ENCODE results near the gene CIDEA. TPM values are rescaled to one million over a fixed set of nuclear protein-coding genes. Genes with fewer than 3 reads are reported as not detected.
"Not testable (repeated sequence)": the region's sequence is repeated elsewhere in the genome, so short reads cannot be mapped to it uniquely, and the experiment has no call there.

Gene CIDEA, protein sequence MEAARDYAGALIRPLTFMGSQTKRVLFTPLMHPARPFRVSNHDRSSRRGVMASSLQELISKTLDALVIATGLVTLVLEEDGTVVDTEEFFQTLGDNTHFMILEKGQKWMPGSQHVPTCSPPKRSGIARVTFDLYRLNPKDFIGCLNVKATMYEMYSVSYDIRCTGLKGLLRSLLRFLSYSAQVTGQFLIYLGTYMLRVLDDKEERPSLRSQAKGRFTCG
- total RNA-seq = not detected in 2 replicates
- not detected in 2 replicates for polyA plus RNA-seq

DNA sequence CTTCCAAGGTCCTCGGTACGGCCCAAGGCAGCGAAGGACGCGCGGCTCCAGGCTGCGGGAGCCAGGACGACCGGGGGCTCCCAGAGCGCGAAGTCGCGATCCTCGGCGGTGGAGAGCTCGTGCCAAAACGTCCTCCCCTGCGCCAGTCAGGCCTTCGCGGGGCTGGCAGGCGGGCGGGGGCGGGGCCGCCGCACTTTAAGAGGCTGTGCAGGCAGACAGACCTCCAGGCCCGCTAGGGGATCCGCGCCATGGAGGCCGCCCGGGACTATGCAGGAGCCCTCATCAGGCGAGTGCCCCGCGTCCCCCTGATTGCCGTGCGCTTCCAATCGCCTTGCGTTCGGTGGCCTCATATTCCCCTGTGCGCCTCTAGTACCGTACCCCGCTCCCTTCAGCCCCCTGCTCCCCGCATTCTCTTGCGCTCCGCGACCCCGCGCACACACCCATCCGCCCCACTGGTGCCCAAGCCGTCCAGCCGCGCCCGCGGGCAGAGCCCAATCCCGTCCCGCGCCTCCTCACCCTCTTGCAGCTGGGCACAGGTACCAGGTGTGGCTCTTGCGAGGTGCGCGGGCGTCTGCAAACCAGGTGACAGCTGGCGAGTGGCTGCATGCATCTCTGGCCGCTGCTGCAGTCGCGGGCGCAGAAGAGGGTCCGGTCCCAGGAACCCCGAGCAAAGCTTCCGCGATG is at the start of gene CIDEA:
CIDEA (plus strand) TSS at position 226 of the 684 bp plus-strand sequence; CDS start at position 249, 23 bp downstream.
- DNase-seq (ENCODE audit: low read depth in 1 of 2, low spot score in 1 of 2) = peak; percentile 35 to 64
- TF ChIP-seq, protein P1, sequence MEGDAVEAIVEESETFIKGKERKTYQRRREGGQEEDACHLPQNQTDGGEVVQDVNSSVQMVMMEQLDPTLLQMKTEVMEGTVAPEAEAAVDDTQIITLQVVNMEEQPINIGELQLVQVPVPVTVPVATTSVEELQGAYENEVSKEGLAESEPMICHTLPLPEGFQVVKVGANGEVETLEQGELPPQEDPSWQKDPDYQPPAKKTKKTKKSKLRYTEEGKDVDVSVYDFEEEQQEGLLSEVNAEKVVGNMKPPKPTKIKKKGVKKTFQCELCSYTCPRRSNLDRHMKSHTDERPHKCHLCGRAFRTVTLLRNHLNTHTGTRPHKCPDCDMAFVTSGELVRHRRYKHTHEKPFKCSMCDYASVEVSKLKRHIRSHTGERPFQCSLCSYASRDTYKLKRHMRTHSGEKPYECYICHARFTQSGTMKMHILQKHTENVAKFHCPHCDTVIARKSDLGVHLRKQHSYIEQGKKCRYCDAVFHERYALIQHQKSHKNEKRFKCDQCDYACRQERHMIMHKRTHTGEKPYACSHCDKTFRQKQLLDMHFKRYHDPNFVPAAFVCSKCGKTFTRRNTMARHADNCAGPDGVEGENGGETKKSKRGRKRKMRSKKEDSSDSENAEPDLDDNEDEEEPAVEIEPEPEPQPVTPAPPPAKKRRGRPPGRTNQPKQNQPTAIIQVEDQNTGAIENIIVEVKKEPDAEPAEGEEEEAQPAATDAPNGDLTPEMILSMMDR (IDR thresholded peaks at IDR 0.05; ENCODE audit: low read depth, low read length) = no peak

DNA sequence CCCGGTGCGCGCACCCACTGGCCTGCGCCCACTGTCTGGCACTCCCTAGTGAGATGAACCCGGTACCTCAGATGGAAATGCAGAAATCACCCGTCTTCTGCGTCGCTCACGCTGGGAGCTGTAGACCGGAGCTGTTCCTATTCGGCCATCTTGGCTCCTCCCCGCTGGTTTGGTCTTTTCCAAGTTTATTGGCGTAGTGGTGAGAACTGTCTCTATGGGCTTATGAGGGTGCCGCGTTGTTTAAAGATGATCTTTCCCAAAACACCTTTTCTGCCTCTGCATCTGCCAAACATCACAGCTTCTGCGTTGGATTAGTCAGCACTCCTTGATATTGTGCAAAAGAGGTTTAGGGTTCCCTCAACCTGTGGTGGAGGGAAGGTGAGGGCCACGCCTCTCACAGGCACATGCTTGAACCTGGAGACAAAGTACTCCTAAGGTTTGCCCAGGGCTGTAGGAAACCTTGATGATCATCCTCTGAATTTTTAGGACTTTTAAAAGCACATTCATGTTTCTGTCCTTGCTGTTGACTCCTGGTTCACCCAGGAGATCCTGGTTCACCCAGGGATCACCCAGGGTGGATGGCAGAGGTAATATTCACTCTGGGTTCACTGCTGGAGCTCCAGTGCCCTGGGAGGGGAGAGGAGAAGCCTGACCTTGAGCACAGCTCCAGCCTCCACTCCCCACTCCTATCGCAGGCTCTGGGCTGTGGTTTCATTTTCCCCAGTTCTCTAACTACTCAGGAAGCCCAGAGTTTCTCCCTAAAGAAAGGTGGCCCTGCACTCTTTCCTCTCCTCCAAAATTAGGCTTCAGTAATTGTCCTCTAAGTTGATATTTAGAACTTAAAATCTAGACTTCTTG is 45.6 kb upstream of the CIDEA start:
- H3K36me3 ChIP-seq; H3K4me3 ChIP-seq; DNase-seq (ENCODE audit: low read depth in 1 of 2, low spot score in 1 of 2); H3K27me3 ChIP-seq; H3K4me1 ChIP-seq (ENCODE audit: low read depth); H3K9me3 ChIP-seq (ENCODE audit: low read depth); H3K27ac ChIP-seq: not testable (repeated sequence)

More for the DNA sequence above, at the start of gene CIDEA:
- Histone ChIP-seq H3K4me3 (peak within 1 kb of the TSS; percentile 33), H3K4me1 (ENCODE audit: low read depth) (peaks cover 3% of the 10 kb centered on the region), H3K36me3 (no peaks in the 10 kb centered on the region), H3K27ac (no peak within 1 kb of the TSS), H3K9me3 (ENCODE audit: low read depth) (no peaks in the 10 kb centered on the region), H3K27me3 (peaks cover 86% of the 10 kb centered on the region)

- DNase-seq (ENCODE audit: low read depth in 1 of 2, low spot score in 1 of 2); H3K36me3 ChIP-seq; H3K27ac ChIP-seq; H3K9me3 ChIP-seq (ENCODE audit: low read depth); H3K4me1 ChIP-seq (ENCODE audit: low read depth); H3K27me3 ChIP-seq; H3K4me3 ChIP-seq: not testable (repeated sequence)
Measured at GRCh38 chr18:12212308-12212707, 41.9 kb upstream of the CIDEA start.

DNA sequence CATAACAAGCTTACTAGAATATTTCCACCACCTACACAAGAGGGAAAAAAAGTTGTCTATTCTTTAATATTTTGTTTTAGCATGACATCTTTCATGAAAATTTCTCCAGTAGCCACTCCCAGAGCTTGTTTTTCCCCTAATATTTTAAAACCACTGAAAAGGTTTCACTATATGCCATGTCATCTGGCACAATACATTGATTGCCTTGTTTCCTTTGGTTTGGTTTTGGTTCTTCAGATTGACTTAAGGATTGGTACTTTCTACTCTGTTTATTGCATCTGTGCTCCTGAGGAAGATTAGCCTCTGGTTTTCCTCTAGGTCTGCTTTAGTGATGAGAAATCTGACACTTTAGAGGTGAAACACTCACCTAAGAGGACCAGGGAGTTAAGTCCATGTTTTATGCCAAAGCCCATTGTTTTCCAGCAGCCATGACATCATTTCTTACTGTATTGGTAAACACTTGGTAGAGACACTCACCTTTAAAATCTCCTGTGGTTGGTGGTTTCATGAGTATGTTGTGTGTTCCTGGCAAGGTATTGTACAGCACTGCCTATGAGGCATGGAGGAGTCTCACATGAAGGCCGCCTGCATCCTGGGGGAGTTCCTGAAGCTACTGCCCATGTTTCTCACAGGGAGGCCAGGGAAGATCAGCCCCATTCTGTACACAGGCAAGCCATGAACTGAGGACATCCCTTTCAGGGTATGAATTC is 39.7 kb upstream of the CIDEA start:
- H3K27me3 ChIP-seq; H3K4me1 ChIP-seq (ENCODE audit: low read depth); DNase-seq (ENCODE audit: low read depth in 1 of 2, low spot score in 1 of 2); H3K36me3 ChIP-seq; H3K4me3 ChIP-seq; H3K9me3 ChIP-seq (ENCODE audit: low read depth); H3K27ac ChIP-seq: not testable (repeated sequence)

GRCh38 chr18:12216471-12216870 is 37.7 kb upstream of the CIDEA start:
- H3K4me1 ChIP-seq (ENCODE audit: low read depth); H3K36me3 ChIP-seq; H3K27ac ChIP-seq; H3K27me3 ChIP-seq; H3K9me3 ChIP-seq (ENCODE audit: low read depth); DNase-seq (ENCODE audit: low read depth in 1 of 2, low spot score in 1 of 2); H3K4me3 ChIP-seq: not testable (repeated sequence)

DNA sequence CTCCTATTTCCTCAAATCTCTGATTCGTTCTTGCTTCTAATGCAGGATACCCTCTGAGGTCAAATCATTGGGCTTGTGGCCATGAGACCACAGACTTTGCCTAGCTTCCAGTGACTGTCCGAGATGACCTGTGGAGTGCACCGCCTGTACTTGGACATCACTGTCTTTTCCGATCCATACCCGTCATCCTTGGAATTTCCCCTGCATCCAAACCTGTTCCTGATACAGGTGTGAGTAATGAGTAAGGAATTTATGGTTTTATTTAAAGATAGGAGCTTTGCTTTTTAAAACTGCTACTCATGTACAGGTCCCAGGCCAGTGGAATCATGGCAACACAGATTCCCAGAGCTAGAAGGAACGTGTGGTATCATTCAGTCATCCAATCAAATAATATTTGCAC is 35.6 kb upstream of the CIDEA start:
- DNase-seq (ENCODE audit: low read depth in 1 of 2, low spot score in 1 of 2); H3K27me3 ChIP-seq; H3K4me1 ChIP-seq (ENCODE audit: low read depth); H3K36me3 ChIP-seq; H3K9me3 ChIP-seq (ENCODE audit: low read depth); H3K27ac ChIP-seq; H3K4me3 ChIP-seq: not testable (repeated sequence)

DNA sequence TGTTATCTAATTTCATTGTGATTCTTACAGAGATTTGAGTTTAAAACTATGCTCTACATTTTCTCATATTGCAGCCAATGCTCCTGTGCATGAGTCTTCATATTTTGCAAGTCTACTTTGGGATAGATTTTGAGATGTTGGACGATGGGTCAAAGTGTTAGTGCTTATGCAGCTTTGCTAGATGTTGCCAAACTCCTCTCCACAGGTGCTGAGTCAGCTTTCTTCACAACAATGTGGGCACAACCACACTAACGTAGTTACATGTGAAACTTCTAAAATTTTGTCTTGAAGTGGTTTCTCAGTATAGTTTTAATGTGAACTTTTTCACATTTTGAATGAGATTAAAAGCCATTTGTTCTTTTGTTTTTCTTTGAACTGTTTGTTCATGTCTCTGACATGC is 32.1 kb upstream of the CIDEA start:
- not testable (repeated sequence) for H3K27ac ChIP-seq; DNase-seq (ENCODE audit: low read depth in 1 of 2, low spot score in 1 of 2); H3K27me3 ChIP-seq; H3K4me3 ChIP-seq; H3K36me3 ChIP-seq; H3K9me3 ChIP-seq (ENCODE audit: low read depth); H3K4me1 ChIP-seq (ENCODE audit: low read depth)

DNA sequence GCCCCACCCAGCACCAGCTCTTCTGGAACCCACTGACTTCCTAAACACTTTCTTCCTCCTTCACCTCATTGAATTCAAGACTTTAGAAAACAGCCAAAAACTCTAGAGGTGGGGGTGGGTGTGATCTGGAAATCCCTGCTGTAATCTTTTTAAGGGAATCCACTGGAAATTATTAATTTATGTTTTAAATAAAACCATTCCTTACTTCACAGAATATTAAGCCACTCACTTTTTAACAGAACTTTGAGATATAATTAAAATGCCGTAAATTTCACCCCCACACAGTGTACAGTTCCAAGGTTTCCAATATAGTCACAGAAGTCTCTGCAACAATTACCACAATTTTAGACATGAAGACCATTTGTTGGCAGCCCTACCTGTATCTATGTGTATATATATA is 30.8 kb upstream of the CIDEA start:
- H3K4me1 ChIP-seq (ENCODE audit: low read depth); H3K4me3 ChIP-seq; H3K27ac ChIP-seq; DNase-seq (ENCODE audit: low read depth in 1 of 2, low spot score in 1 of 2); H3K9me3 ChIP-seq (ENCODE audit: low read depth); H3K27me3 ChIP-seq; H3K36me3 ChIP-seq: not testable (repeated sequence)

DNA sequence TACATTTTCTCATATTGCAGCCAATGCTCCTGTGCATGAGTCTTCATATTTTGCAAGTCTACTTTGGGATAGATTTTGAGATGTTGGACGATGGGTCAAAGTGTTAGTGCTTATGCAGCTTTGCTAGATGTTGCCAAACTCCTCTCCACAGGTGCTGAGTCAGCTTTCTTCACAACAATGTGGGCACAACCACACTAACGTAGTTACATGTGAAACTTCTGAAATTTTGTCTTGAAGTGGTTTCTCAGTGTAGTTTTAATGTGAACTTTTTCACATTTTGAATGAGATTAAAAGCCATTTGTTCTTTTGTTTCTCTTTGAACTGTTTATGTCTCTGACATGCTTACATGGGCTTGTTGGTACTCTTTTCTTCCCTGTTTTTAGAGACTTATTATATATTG is 27.4 kb upstream of the CIDEA start:
- DNase-seq (ENCODE audit: low read depth in 1 of 2, low spot score in 1 of 2); H3K27me3 ChIP-seq; H3K36me3 ChIP-seq; H3K27ac ChIP-seq; H3K4me1 ChIP-seq (ENCODE audit: low read depth); H3K9me3 ChIP-seq (ENCODE audit: low read depth); H3K4me3 ChIP-seq: not testable (repeated sequence)

DNA sequence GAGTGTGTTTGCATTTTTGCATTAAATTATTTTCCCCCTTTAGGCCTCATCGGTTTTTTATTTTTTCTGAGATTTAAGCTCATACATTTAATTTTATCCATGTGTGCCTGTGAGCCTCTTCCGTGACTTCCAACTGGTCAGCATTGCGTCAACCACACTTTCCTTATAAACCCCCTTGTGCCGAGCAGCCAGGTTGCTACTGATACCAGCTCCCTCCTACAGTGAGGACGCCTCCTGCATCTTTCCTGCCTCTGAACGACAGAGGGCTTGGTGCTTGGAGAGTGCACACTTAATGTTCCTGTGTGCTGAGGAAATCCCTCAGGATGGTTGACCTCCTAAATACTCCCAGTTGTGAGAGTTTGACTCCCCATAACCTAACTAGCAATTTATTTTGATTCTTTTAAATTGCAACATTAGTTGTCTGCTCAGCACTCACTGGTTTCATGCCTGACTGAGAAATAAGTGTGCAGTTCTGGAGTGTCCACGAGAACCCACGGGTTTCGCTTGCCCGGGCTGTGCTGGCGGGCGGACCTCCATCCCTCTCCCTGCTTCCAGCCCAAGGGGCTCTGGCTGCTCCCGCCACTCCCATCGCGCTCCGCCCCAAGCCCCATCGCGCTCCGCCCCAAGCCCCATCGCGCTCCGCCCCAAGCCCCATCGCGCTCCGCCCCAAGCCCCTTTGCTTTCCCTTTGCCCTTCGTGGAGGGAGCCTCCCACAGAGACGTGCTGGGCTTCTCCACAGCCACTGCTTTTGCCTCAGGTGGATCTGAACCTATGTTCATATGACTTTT is 26.6 kb upstream of the CIDEA start:
- not testable (repeated sequence) for H3K4me1 ChIP-seq (ENCODE audit: low read depth); H3K9me3 ChIP-seq (ENCODE audit: low read depth); H3K4me3 ChIP-seq; H3K27ac ChIP-seq; H3K27me3 ChIP-seq; H3K36me3 ChIP-seq; DNase-seq (ENCODE audit: low read depth in 1 of 2, low spot score in 1 of 2)

DNA sequence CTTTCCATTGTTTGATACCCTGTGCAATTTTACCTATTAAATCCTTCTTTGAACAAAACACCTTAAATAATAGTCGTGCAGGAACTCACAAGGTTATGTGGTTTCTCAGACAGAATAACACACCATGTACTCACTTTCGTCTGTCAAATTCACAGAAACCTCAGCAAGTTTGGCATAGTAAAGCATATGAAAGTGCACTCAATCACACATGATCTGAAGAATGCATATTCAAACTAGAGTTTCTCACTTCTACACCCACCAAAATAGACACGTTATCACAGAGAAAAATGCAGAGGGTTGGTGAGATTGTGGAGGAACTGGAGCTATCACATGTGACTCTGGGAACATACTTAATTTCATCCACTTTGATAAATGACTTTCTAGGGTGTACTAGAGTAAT is 25.9 kb upstream of the CIDEA start:
- H3K27ac ChIP-seq; H3K27me3 ChIP-seq; H3K9me3 ChIP-seq (ENCODE audit: low read depth); DNase-seq (ENCODE audit: low read depth in 1 of 2, low spot score in 1 of 2); H3K4me3 ChIP-seq; H3K4me1 ChIP-seq (ENCODE audit: low read depth); H3K36me3 ChIP-seq: not testable (repeated sequence)

DNA sequence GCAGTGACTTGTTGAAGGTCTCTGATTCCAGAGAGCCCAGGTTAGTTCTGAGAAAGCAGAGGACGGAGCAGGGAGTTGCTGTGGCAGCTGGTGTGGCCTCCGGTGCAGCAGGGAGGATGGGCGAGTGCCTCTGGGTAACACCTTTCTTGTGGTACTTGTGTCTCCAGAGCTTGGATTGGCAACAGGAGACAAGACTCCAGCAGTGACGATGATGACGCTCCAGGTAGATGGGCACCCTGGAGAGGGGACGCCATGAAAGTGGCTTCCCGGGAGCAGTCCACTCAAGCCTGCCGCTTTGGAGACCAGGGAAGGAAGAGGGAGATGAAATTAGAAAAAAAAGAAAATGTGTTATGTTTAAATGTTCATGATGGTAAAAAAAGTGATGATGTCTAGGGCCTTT is 23.6 kb upstream of the CIDEA start:
- not testable (repeated sequence) for H3K27ac ChIP-seq, H3K36me3 ChIP-seq

More for the DNA sequence above, 23.6 kb upstream of the CIDEA start:
- H3K27me3 ChIP-seq; H3K9me3 ChIP-seq (ENCODE audit: low read depth); H3K4me3 ChIP-seq; DNase-seq (ENCODE audit: low read depth in 1 of 2, low spot score in 1 of 2); H3K4me1 ChIP-seq (ENCODE audit: low read depth): not testable (repeated sequence)

Data from cardiac muscle cell (in vitro differentiated cells and primary cell).